H9 (cell line): ENCODE data around the gene TEC. TPM values are rescaled to one million over a fixed set of nuclear protein-coding genes. Genes with fewer than 3 reads are reported as not detected.

ENCODE experiments used
- DNase-seq: peaks from one replicate; pipeline ENCODE4 v3.0.0-alpha.2; 2017
- H2AFZ ChIP-seq: one replicate; pipeline ENCODE4 v1.6.1; 2013; ENCODE audit warnings: mild to moderate bottlenecking, low read length, control low read depth, moderate library complexity
- H2AK5ac ChIP-seq: 2 replicates; pipeline ENCODE4 v1.6.1; 2013; ENCODE audit warnings: low read length, control low read depth, mixed read lengths; ENCODE audit not compliant: insufficient read length
- H2BK120ac ChIP-seq: one replicate; pipeline ENCODE4 v1.6.1; 2013; ENCODE audit warnings: low read depth, mild to moderate bottlenecking, low read length, control low read depth, inconsistent platforms; ENCODE audit not compliant: poor library complexity, severe bottlenecking
- H2BK12ac ChIP-seq: 2 replicates; pipeline ENCODE4 v1.6.1; 2013; ENCODE audit warnings: low read length, control low read depth, mixed read lengths, low read depth; ENCODE audit not compliant: insufficient read length
- H2BK15ac ChIP-seq: 2 replicates; pipeline ENCODE4 v1.6.1; 2013; ENCODE audit warnings: low read depth, low read length, control low read depth
- H2BK20ac ChIP-seq: one replicate; pipeline ENCODE4 v1.6.1; 2013; ENCODE audit warnings: low read depth, mild to moderate bottlenecking, low read length, control low read depth, inconsistent platforms; ENCODE audit not compliant: poor library complexity, severe bottlenecking
- H2BK5ac ChIP-seq: 2 replicates; pipeline ENCODE4 v1.6.1; 2013; ENCODE audit warnings: low read length, control low read depth, mixed read lengths; ENCODE audit not compliant: insufficient read length
- H3K14ac ChIP-seq: 2 replicates; pipeline ENCODE4 v1.6.1; 2013; ENCODE audit warnings: low read length, control low read depth; ENCODE audit not compliant: insufficient read depth
- H3K18ac ChIP-seq: 2 replicates; pipeline ENCODE4 v1.6.1; 2013; ENCODE audit warnings: low read depth, mild to moderate bottlenecking, mixed read lengths, low read length, control low read depth; ENCODE audit not compliant: insufficient read length
- H3K23ac ChIP-seq: 2 replicates; pipeline ENCODE4 v1.6.1; 2013; ENCODE audit warnings: low read length, control low read depth, mixed read lengths, low read depth; ENCODE audit not compliant: insufficient read length
- H3K23me2 ChIP-seq: 2 replicates; pipeline ENCODE4 v1.6.1; 2013; ENCODE audit warnings: low read depth, mild to moderate bottlenecking, mixed read lengths, low read length, control low read depth; ENCODE audit not compliant: insufficient read length, poor library complexity, severe bottlenecking
- H3K27ac ChIP-seq: 2 replicates; pipeline ENCODE4 v1.5.1; 2013; ENCODE audit warnings: low read length, control low read depth, mixed read lengths, low read depth; ENCODE audit not compliant: insufficient read length
- H3K27me3 ChIP-seq: 2 replicates; pipeline ENCODE4 v1.6.1; 2013; ENCODE audit warnings: low read length, control low read depth, inconsistent platforms; ENCODE audit not compliant: insufficient read depth
- H3K4ac ChIP-seq: 2 replicates; pipeline ENCODE4 v1.6.1; 2013; ENCODE audit warnings: low read depth, mild to moderate bottlenecking, control low read depth, inconsistent platforms, low read length, moderate library complexity
- H3K4me1 ChIP-seq: 2 replicates; pipeline ENCODE4 v1.6.1; 2013; ENCODE audit warnings: low read length, control low read depth, inconsistent platforms; ENCODE audit not compliant: insufficient read depth
- H3K4me2 ChIP-seq: 2 replicates; pipeline ENCODE4 v1.6.1; 2013; ENCODE audit warnings: low read length, control low read depth, mixed read lengths; ENCODE audit not compliant: insufficient read length, insufficient read depth
- H3K56ac ChIP-seq: 2 replicates; pipeline ENCODE4 v1.6.1; 2013; ENCODE audit warnings: low read depth, mild to moderate bottlenecking, mixed read lengths, low read length, control low read depth; ENCODE audit not compliant: insufficient read length
- H3K79me1 ChIP-seq: 2 replicates; pipeline ENCODE4 v1.6.1; 2013; ENCODE audit warnings: low read depth, mild to moderate bottlenecking, moderate library complexity, low read length, control low read depth, inconsistent platforms; ENCODE audit not compliant: insufficient read depth, poor library complexity, severe bottlenecking
- H3K79me2 ChIP-seq: 2 replicates; pipeline ENCODE4 v1.6.1; 2013; ENCODE audit warnings: low read length, control low read depth, inconsistent platforms; ENCODE audit not compliant: insufficient read depth
- H3K9ac ChIP-seq: 2 replicates; pipeline ENCODE4 v1.6.1; 2013; ENCODE audit warnings: low read length, control low read depth, mixed read lengths; ENCODE audit not compliant: insufficient read length; ENCODE audit errors: extremely low read depth
- H3K9me3 ChIP-seq: one replicate; pipeline ENCODE4 v1.6.1; 2013; ENCODE audit warnings: low read depth, low read length, inconsistent platforms; ENCODE audit not compliant: control insufficient read depth
- H3T11ph ChIP-seq: one replicate; pipeline ENCODE4 v1.6.1; 2013; ENCODE audit warnings: mild to moderate bottlenecking, low read length, control low read depth, inconsistent platforms
- H4K20me1 ChIP-seq: one replicate; pipeline ENCODE4 v1.6.1; 2013; ENCODE audit not compliant: control insufficient read depth, insufficient read length, insufficient read depth
- H4K5ac ChIP-seq: 2 replicates; pipeline ENCODE4 v1.6.1; 2013; ENCODE audit warnings: low read depth, mild to moderate bottlenecking, mixed read lengths, low read length, control low read depth; ENCODE audit not compliant: insufficient read length
- H4K8ac ChIP-seq: replicated peaks from 2 replicates; pipeline ENCODE4 v1.6.1; 2013; ENCODE audit warnings: low read length, control low read depth, mixed read lengths, low read depth; ENCODE audit not compliant: insufficient read length
- H4K91ac ChIP-seq: 2 replicates; pipeline ENCODE4 v1.6.1; 2013; ENCODE audit warnings: low read depth, mild to moderate bottlenecking, moderate library complexity, mixed read lengths, low read length, control low read depth; ENCODE audit not compliant: insufficient read length
- H3K27ac Mint-ChIP-seq, 3 experiments: 2 replicates in 2 of 3; 3 replicates in 1 of 3; pipeline ENCODE4 v1.8.0; 2020 to 2021; ENCODE audit warnings: mixed read lengths in 3 of 3, mild to moderate bottlenecking in 1 of 3, moderate library complexity in 1 of 3
- H3K27me3 Mint-ChIP-seq: 2 replicates; pipeline ENCODE4 v1.8.0; 2021; ENCODE audit warnings: low read depth, mild to moderate bottlenecking, moderate library complexity, mixed read lengths
- H3K36me3 Mint-ChIP-seq, 3 experiments: 2 replicates in 2 of 3; 3 replicates in 1 of 3; pipeline ENCODE4 v1.8.0; 2020 to 2021; ENCODE audit warnings: low read depth in 3 of 3, mixed read lengths in 3 of 3; ENCODE audit not compliant: insufficient read depth in 1 of 3
- H3K4me1 Mint-ChIP-seq, 2 experiments: 2 replicates each; pipeline ENCODE4 v1.8.0; 2020; ENCODE audit warnings: mixed read lengths in 2 of 2
- H3K4me3 Mint-ChIP-seq, 2 experiments: 2 replicates in 1 of 2; 3 replicates in 1 of 2; pipeline ENCODE4 v1.8.0; 2020 to 2021; ENCODE audit warnings: mild to moderate bottlenecking in 2 of 2, mixed read lengths in 2 of 2, moderate library complexity in 1 of 2
- H3K9me3 Mint-ChIP-seq, 2 experiments: 2 replicates in 1 of 2; 3 replicates in 1 of 2; pipeline ENCODE4 v1.8.0; 2020; ENCODE audit warnings: mild to moderate bottlenecking in 2 of 2, mixed read lengths in 2 of 2, moderate library complexity in 1 of 2
- total RNA-seq: library from RNA; stranded (reverse); gene quantifications from 2 replicates; pipeline ENCODE4 v1.2.1, GENCODE V29; 2021
- TF ChIP-seq, protein P1 (sequence below): fragments of 200-600 bp; sonication (generic); conservative IDR thresholded peaks from 3 replicates; pipeline ENCODE4 v1.8.0; 2021; ENCODE audit warnings: antibody characterized with exemption, mild to moderate bottlenecking

The TEC gene
- total RNA-seq, 1 experiment from 2014 or later, result 1.8 TPM

DNA sequence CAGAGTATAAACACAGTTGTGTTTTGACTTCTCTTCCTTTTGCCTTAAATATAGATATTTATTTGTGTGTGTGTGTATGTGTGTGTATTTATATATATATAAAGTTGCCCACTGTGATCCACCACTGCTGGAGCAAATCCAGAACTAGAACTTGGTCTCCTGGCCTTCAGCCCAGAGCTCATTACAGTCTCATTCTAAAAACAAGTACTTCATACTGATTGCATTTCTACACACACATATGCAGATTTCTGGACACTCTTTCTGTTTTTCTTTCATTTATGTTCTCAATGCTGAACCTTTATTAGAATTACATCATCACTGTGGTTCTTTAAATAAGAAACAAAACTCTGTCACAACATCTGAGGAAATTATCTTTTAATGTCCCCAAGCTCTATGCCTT is 136.0 kb downstream of the TEC start:
- H3K18ac ChIP-seq, result no peak overlapping the region
- H4K20me1 ChIP-seq, result no peaks in the 10 kb centered on the region
- H3K23ac ChIP-seq, result no peak overlapping the region
- H3K4me1 ChIP-seq, result no peaks in the 10 kb centered on the region
- no peak overlapping the region for H3K4me2 ChIP-seq
- no peak overlapping the region for H2BK5ac ChIP-seq
- H3K56ac ChIP-seq, result no peak overlapping the region
- Mint-ChIP-seq H3K27ac (no peak overlapping the region), H3K36me3 (no peaks in the 10 kb centered on the region; a peak in 4 of 7 replicates), H3K4me3 (no peak overlapping the region), H3K9me3 (no peaks in the 10 kb centered on the region), H3K27me3 (peaks cover 2% of the 10 kb centered on the region; the same call in 1 of the 2 replicates), H3K4me1 (peaks cover 8 to 17% of the 10 kb centered on the region in 2 experiments)
- no peak overlapping the region for H3T11ph ChIP-seq
- no peaks in the 10 kb centered on the region for H3K79me1 ChIP-seq
- H3K27ac ChIP-seq, result no peak overlapping the region
- no peak overlapping the region for H3K14ac ChIP-seq
- no peak overlapping the region for H2BK12ac ChIP-seq
- H3K9ac ChIP-seq, result no peak overlapping the region
- no peak overlapping the region for H4K8ac ChIP-seq
- TF ChIP-seq, protein P1, sequence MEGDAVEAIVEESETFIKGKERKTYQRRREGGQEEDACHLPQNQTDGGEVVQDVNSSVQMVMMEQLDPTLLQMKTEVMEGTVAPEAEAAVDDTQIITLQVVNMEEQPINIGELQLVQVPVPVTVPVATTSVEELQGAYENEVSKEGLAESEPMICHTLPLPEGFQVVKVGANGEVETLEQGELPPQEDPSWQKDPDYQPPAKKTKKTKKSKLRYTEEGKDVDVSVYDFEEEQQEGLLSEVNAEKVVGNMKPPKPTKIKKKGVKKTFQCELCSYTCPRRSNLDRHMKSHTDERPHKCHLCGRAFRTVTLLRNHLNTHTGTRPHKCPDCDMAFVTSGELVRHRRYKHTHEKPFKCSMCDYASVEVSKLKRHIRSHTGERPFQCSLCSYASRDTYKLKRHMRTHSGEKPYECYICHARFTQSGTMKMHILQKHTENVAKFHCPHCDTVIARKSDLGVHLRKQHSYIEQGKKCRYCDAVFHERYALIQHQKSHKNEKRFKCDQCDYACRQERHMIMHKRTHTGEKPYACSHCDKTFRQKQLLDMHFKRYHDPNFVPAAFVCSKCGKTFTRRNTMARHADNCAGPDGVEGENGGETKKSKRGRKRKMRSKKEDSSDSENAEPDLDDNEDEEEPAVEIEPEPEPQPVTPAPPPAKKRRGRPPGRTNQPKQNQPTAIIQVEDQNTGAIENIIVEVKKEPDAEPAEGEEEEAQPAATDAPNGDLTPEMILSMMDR, result no peak
- H3K9me3 ChIP-seq, result no peaks in the 10 kb centered on the region
- H3K4ac ChIP-seq, result no peak overlapping the region
- no peak overlapping the region for H2BK20ac ChIP-seq
- H4K5ac ChIP-seq, result no peak overlapping the region
- no peak overlapping the region for H2AK5ac ChIP-seq
- no peaks in the 10 kb centered on the region for H3K27me3 ChIP-seq
- no peaks in the 10 kb centered on the region for H3K79me2 ChIP-seq
- H4K91ac ChIP-seq, result no peak overlapping the region
- H3K23me2 ChIP-seq, result no peaks in the 10 kb centered on the region
- DNase-seq, result no peak
- no peak overlapping the region for H2BK15ac ChIP-seq
- H2BK120ac ChIP-seq, result no peak overlapping the region
- no peak overlapping the region for H2AFZ ChIP-seq
